Central memory CD8-positive, alpha-beta T cell (primary cell): ENCODE results near the gene MAN1A1.

ENCODE experiments used
- ATAC-seq: fragments of 150-1000 bp; cut with Tn5 transposase; replicated peaks from 2 replicates; pipeline ENCODE4 v1.10.0; 2022; ENCODE audit warnings: mild to moderate bottlenecking, moderate FRiP score, moderate number of reproducible peaks; ENCODE audit not compliant: poor library complexity, severe bottlenecking; ENCODE audit errors: extremely low read depth
- DNase-seq, 2 donors: peaks; one replicate each; pipeline ENCODE4 v3.0.0; 2021; ENCODE audit warnings: low spot score in 2 of 2
- H3K27ac Mint-ChIP-seq: one replicate; pipeline ENCODE4 v1.8.0; 2022; ENCODE audit warnings: low read depth, mild to moderate bottlenecking, moderate library complexity, mixed read lengths
- H3K27me3 Mint-ChIP-seq: one replicate; pipeline ENCODE4 v1.8.0; 2022; ENCODE audit warnings: mixed read lengths
- H3K36me3 Mint-ChIP-seq: one replicate; pipeline ENCODE4 v1.8.0; 2022; ENCODE audit warnings: mild to moderate bottlenecking, moderate library complexity, mixed read lengths; ENCODE audit not compliant: insufficient read depth
- H3K4me1 Mint-ChIP-seq: one replicate; pipeline ENCODE4 v1.8.0; 2022; ENCODE audit warnings: mixed read lengths
- H3K4me3 Mint-ChIP-seq: one replicate; pipeline ENCODE4 v1.8.0; 2022; ENCODE audit warnings: mild to moderate bottlenecking, moderate library complexity, mixed read lengths
- H3K9me3 Mint-ChIP-seq: one replicate; pipeline ENCODE4 v1.8.0; 2022; ENCODE audit warnings: mixed read lengths

MAN1A1 gene

GRCh38 chr6:119181046-119181445, 168.5 kb downstream of the MAN1A1 start:
- Mint-ChIP-seq H3K9me3 (no peaks in the 10 kb centered on the region), H3K27ac (no peak overlapping the region), H3K36me3 (peaks cover 13% of the 10 kb centered on the region), H3K4me3 (no peak overlapping the region), H3K27me3 (no peaks in the 10 kb centered on the region), H3K4me1 (peaks cover 18% of the 10 kb centered on the region)
- DNase-seq (no peak), ATAC-seq (no peak)

- no peak overlapping the region for H3K27ac Mint-ChIP-seq
- DNase-seq (no peak), ATAC-seq (no peak)
- peaks cover 18% of the 10 kb centered on the region for H3K4me1 Mint-ChIP-seq
- H3K4me3 Mint-ChIP-seq = no peak overlapping the region
- no peaks in the 10 kb centered on the region for H3K9me3 Mint-ChIP-seq
- H3K27me3 Mint-ChIP-seq = no peaks in the 10 kb centered on the region
- peaks cover 13% of the 10 kb centered on the region for H3K36me3 Mint-ChIP-seq
These were observed 169.7 kb downstream of the MAN1A1 start for GRCh38 chr6:119179842-119180241.

GRCh38 chr6:119179062-119179461, 170.5 kb downstream of the MAN1A1 start:
- H3K4me1 Mint-ChIP-seq = peaks cover 18% of the 10 kb centered on the region
- DNase-seq (no peak), ATAC-seq (no peak)
- H3K27ac Mint-ChIP-seq = no peak overlapping the region
- H3K9me3 Mint-ChIP-seq = no peaks in the 10 kb centered on the region
- peaks cover 12% of the 10 kb centered on the region for H3K36me3 Mint-ChIP-seq
- H3K4me3 Mint-ChIP-seq = no peak overlapping the region
- H3K27me3 Mint-ChIP-seq = no peaks in the 10 kb centered on the region

GRCh38 chr6:119176445-119176844, 173.1 kb downstream of the MAN1A1 start:
- H3K27me3 Mint-ChIP-seq = no peaks in the 10 kb centered on the region
- no peaks in the 10 kb centered on the region for H3K36me3 Mint-ChIP-seq
- H3K27ac Mint-ChIP-seq = no peak overlapping the region
- H3K9me3 Mint-ChIP-seq = no peaks in the 10 kb centered on the region
- DNase-seq (no peak), ATAC-seq (no peak)
- H3K4me3 Mint-ChIP-seq = no peak overlapping the region
- H3K4me1 Mint-ChIP-seq = peaks cover 16% of the 10 kb centered on the region

GRCh38 chr6:119174879-119175817, 174.4 kb downstream of the MAN1A1 start:
- Mint-ChIP-seq H3K9me3 (no peaks in the 10 kb centered on the region), H3K36me3 (no peaks in the 10 kb centered on the region), H3K27ac (no peak overlapping the region), H3K4me1 (peaks cover 9% of the 10 kb centered on the region), H3K27me3 (no peaks in the 10 kb centered on the region), H3K4me3 (no peak overlapping the region)
- DNase-seq (no peak), ATAC-seq (no peak)

- no peaks in the 10 kb centered on the region for H3K36me3 Mint-ChIP-seq
- H3K9me3 Mint-ChIP-seq = no peaks in the 10 kb centered on the region
- no peak for DNase-seq
- no peak overlapping the region for H3K27ac Mint-ChIP-seq
- H3K4me1 Mint-ChIP-seq = no peaks in the 10 kb centered on the region
- ATAC-seq = no peak
- H3K27me3 Mint-ChIP-seq = no peaks in the 10 kb centered on the region
- H3K4me3 Mint-ChIP-seq = no peak overlapping the region
These were observed 175.5 kb downstream of the MAN1A1 start for GRCh38 chr6:119174085-119174445.

- Mint-ChIP-seq H3K4me1 (no peaks in the 10 kb centered on the region), H3K36me3 (no peaks in the 10 kb centered on the region), H3K9me3 (no peaks in the 10 kb centered on the region), H3K27ac (no peak overlapping the region), H3K27me3 (no peaks in the 10 kb centered on the region), H3K4me3 (no peak overlapping the region)
- DNase-seq (no peak), ATAC-seq (no peak)
These were observed 176.1 kb downstream of the MAN1A1 start for GRCh38 chr6:119173249-119174084.

GRCh38 chr6:119172824-119173223, 176.7 kb downstream of the MAN1A1 start:
- ATAC-seq = no peak
- no peaks in the 10 kb centered on the region for H3K36me3 Mint-ChIP-seq
- H3K9me3 Mint-ChIP-seq = no peaks in the 10 kb centered on the region

GRCh38 chr6:119171864-119172588, 177.5 kb downstream of the MAN1A1 start:
- Mint-ChIP-seq H3K27ac (no peak overlapping the region), H3K36me3 (no peaks in the 10 kb centered on the region), H3K9me3 (no peaks in the 10 kb centered on the region), H3K4me3 (no peak overlapping the region), H3K4me1 (no peaks in the 10 kb centered on the region), H3K27me3 (peaks cover 10% of the 10 kb centered on the region)
- ATAC-seq (no peak), DNase-seq (no peak)

More at GRCh38 chr6:119172824-119173223, 176.7 kb downstream of the MAN1A1 start:
- Mint-ChIP-seq H3K27me3 (peaks cover 2% of the 10 kb centered on the region), H3K27ac (no peak overlapping the region), H3K4me3 (no peak overlapping the region), H3K4me1 (no peaks in the 10 kb centered on the region)
- DNase-seq = no peak

- Mint-ChIP-seq H3K4me3 (no peak overlapping the region), H3K9me3 (no peaks in the 10 kb centered on the region), H3K27ac (no peak overlapping the region), H3K36me3 (no peaks in the 10 kb centered on the region), H3K4me1 (no peaks in the 10 kb centered on the region), H3K27me3 (peaks cover 17% of the 10 kb centered on the region)
- ATAC-seq (no peak), DNase-seq (no peak)
These were observed 178.3 kb downstream of the MAN1A1 start for GRCh38 chr6:119171088-119171841.

- Mint-ChIP-seq H3K27me3 (peaks cover 24% of the 10 kb centered on the region), H3K36me3 (no peaks in the 10 kb centered on the region), H3K4me1 (no peaks in the 10 kb centered on the region), H3K4me3 (no peak overlapping the region), H3K27ac (no peak overlapping the region), H3K9me3 (no peaks in the 10 kb centered on the region)
- no peak for DNase-seq
- ATAC-seq = no peak
These were observed 179.0 kb downstream of the MAN1A1 start for GRCh38 chr6:119170447-119171087.
